Adrenal gland (tissue), 5 donors: Measurements from ENCODE around the gene CXCL13.

Experiments
- POLR2A ChIP-seq, 2 donors: fragments of 450-650 bp; IDR thresholded peaks; one replicate each; pipeline ENCODE4 v1.6.1; 2017; ENCODE audit warnings: antibody characterized with exemption in 2 of 2, mild to moderate bottlenecking in 2 of 2, moderate library complexity in 1 of 2
- TF ChIP-seq, protein P1 (sequence below), 6 experiments: fragments of 450-650 bp in 4 of 6; fragments of 200-600 bp in 2 of 6; sonication (generic) in 1 of 6; IDR thresholded peaks; 1 replicate in 5 of 6; 2 replicates in 1 of 6; pipeline versions ENCODE4 v1.5.1 to v1.8.0; 2016 to 2021; ENCODE audit warnings: antibody characterized with exemption in 6 of 6, mild to moderate bottlenecking in 2 of 6, moderate library complexity in 1 of 6
- donor health status: DM: no; HTN: no; CAD: no.

GRCh38 chr4:77634132-77634785 is 28.6 kb downstream of the CXCL13 start:
- TF ChIP-seq POLR2A (IDR thresholded peaks at IDR 0.05): no peak
- TF ChIP-seq, protein P1, sequence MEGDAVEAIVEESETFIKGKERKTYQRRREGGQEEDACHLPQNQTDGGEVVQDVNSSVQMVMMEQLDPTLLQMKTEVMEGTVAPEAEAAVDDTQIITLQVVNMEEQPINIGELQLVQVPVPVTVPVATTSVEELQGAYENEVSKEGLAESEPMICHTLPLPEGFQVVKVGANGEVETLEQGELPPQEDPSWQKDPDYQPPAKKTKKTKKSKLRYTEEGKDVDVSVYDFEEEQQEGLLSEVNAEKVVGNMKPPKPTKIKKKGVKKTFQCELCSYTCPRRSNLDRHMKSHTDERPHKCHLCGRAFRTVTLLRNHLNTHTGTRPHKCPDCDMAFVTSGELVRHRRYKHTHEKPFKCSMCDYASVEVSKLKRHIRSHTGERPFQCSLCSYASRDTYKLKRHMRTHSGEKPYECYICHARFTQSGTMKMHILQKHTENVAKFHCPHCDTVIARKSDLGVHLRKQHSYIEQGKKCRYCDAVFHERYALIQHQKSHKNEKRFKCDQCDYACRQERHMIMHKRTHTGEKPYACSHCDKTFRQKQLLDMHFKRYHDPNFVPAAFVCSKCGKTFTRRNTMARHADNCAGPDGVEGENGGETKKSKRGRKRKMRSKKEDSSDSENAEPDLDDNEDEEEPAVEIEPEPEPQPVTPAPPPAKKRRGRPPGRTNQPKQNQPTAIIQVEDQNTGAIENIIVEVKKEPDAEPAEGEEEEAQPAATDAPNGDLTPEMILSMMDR (IDR thresholded peaks at IDR 0.05): no peak
